BJ (cell line): ENCODE results near the gene SLC1A5. TPM values are rescaled to one million over a fixed set of nuclear protein-coding genes. Genes with fewer than 3 reads are reported as not detected.
A peak's percentile ranks its signal among the peaks of the same experiment; 100 is the strongest.

Experiments
- CTCF ChIA-PET: fragments of 350-600 bp; formaldehyde crosslinking; extraction: SDS; loops from one replicate; lab custom pipeline; 2021; ENCODE audit warnings: antibody characterized with exemption, inconsistent platforms; lab: Yijun Ruan, JAX
- POLR2A ChIA-PET: fragments of 300-600 bp; sonication (Branson Sonifier 250); formaldehyde crosslinking; extraction: SDS; loops from one replicate; lab custom pipeline; 2021; ENCODE audit warnings: antibody characterized with exemption; lab: Charles Lee
- DNase-seq: peaks from one replicate; pipeline ENCODE4 v3.0.0-alpha.2; 2011; ENCODE audit warnings: low read depth
- H3K27me3 ChIP-seq: 2 replicates; pipeline ENCODE4 v1.6.0; 2011; ENCODE audit warnings: low read length; ENCODE audit not compliant: control insufficient read depth, insufficient read depth
- H3K36me3 ChIP-seq: 2 replicates; pipeline ENCODE4 v1.5.1; 2011; ENCODE audit warnings: low read length; ENCODE audit not compliant: control insufficient read depth, insufficient read depth
- H3K4me3 ChIP-seq: 2 replicates; pipeline ENCODE4 v1.5.1; 2011; ENCODE audit warnings: low read depth, mild to moderate bottlenecking, control low read depth, low read length
- polyA plus RNA-seq: library from polyadenylated mRNA; depleted of rRNA; stranded (reverse); fragments of >200 nt; gene quantifications from 2 replicates; pipeline ENCODE4 v1.2.3, GENCODE V29; 2011
- TF ChIP-seq, protein P1 (sequence below): IDR thresholded peaks from 2 replicates; pipeline ENCODE4 v1.5.1; 2011; ENCODE audit warnings: low read depth, mild to moderate bottlenecking, control low read depth, inconsistent platforms, low read length, moderate library complexity; ENCODE audit not compliant: insufficient read depth

SLC1A5 gene
- polyA plus RNA-seq, 1 experiment = 506 TPM

DNA sequence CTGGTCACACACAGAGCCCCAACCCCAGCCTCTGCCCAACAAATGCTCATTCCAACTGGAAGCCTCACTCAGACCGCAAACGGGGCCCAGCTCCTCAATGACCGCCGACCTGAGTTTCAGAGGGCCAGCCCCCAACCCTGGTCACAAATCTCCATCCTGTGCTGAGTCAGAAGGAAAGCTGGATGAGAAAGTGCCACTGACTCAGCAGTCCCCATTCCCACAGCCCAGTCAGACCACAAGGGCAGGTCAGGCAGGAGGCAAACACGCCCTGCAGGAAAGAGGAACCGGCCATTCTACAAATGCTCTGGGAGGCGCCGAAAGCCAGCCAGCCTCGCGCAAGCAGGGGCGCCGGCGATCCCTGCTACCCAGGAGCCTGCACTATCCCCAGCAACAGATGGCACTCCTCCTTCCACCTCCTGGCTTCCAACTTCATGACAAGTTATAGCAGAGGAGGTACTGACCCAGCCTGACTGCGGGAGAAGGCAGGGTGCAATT lies 57.3 kb downstream of the SLC1A5 start:
- Histone ChIP-seq H3K27me3 (no peaks in the 10 kb centered on the region), H3K4me3 (no peak overlapping the region), H3K36me3 (peaks cover 59% of the 10 kb centered on the region)
- DNase-seq = peak; percentile 50
- ChIA-PET CTCF (interaction anchor here (1.0 to 6.3 kb wide), 5 partner anchors 10 to 27 kb away, joined by 3 to 77 read pairs (median 27); partner anchors contain the start of gene FKRP), POLR2A (no interaction called here)
- TF ChIP-seq, protein P1, sequence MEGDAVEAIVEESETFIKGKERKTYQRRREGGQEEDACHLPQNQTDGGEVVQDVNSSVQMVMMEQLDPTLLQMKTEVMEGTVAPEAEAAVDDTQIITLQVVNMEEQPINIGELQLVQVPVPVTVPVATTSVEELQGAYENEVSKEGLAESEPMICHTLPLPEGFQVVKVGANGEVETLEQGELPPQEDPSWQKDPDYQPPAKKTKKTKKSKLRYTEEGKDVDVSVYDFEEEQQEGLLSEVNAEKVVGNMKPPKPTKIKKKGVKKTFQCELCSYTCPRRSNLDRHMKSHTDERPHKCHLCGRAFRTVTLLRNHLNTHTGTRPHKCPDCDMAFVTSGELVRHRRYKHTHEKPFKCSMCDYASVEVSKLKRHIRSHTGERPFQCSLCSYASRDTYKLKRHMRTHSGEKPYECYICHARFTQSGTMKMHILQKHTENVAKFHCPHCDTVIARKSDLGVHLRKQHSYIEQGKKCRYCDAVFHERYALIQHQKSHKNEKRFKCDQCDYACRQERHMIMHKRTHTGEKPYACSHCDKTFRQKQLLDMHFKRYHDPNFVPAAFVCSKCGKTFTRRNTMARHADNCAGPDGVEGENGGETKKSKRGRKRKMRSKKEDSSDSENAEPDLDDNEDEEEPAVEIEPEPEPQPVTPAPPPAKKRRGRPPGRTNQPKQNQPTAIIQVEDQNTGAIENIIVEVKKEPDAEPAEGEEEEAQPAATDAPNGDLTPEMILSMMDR = no peak

DNA sequence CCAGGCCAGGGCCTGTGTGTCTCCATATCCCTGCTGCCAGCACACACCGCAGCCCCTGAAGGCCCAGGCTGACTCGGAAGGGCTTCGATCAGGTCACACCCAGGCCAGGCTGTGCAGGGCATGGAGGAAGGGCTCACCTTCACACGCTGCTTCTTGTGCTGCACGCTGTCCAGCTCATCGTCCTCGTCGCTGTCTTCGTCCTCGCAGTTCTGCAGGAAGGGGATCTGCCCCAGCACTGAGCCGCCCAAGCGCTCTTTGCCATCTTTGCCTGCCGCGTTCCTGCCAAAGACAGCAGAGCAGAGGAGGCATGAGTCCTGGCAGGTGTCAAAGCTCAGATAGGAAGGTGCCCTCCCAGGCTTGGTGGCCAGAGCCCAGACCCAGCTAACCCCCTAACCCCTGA lies 57.8 kb downstream of the SLC1A5 start:
- CTCF ChIA-PET = interaction anchor here (1.3 to 6.3 kb wide), 4 partner anchors 11 to 26 kb away, joined by 4 to 77 read pairs (median 32); partner anchors contain the start of gene FKRP
- H3K4me3 ChIP-seq = no peak overlapping the region
- POLR2A ChIA-PET = interaction anchor here (0.6 kb wide), 1 partner anchor 544 kb away, joined by 3 read pairs; the partner anchor contains the start of gene INAFM1
- H3K27me3 ChIP-seq = no peaks in the 10 kb centered on the region
- H3K36me3 ChIP-seq = peaks cover 64% of the 10 kb centered on the region
- no peak for DNase-seq
- TF ChIP-seq, protein P1 = no peak

DNA sequence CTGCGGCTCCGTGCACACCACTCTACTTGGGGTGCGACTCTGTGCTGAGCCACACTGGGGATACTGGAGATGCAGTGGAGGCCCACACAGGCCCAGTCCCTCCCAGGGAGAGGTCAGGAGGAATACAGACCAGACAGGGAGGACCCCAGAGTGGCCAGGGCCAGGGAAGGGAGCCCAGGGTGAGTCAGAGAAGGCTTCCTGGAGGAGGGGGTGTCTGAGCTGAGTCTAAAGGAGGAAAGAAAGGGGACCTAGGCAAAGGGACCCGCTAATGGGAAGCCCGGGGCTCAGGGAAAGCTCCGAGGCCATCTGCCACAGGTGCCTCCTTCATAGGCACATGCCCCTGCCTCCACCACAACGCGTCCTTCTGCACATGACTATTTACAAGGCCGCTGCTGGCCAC lies 58.2 kb downstream of the SLC1A5 start:
- TF ChIP-seq, protein P1 = no peak
- ChIA-PET POLR2A (interaction anchor here (0.6 kb wide), 1 partner anchor 545 kb away, joined by 3 read pairs; the partner anchor contains the start of gene INAFM1), CTCF (interaction anchor here (1.3 to 6.3 kb wide), 4 partner anchors 10 to 26 kb away, joined by 4 to 77 read pairs (median 32); partner anchors contain the start of gene FKRP)
- Histone ChIP-seq H3K36me3 (peaks cover 68% of the 10 kb centered on the region), H3K27me3 (no peaks in the 10 kb centered on the region), H3K4me3 (no peak overlapping the region)
- no peak for DNase-seq

DNA sequence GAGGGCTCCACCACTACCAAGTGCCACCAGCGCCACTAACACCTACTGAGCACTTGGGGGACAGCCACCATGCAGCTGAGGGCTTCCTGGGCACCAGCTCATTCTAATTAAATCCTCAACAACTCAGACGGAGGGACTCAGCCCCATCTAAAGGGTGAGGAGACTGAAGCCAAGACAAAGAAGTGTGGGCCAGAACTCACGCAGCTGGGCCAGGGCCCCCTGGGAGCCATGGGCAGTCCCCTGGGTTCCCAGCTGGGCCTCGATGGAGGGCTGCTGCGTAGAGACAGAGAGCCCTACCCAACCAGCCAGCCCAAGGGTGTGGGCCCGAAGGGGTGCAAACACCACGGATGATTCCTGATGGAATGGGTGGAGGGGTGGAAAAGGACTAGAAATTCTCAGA lies 58.7 kb downstream of the SLC1A5 start:
- no peaks in the 10 kb centered on the region for H3K27me3 ChIP-seq
- H3K4me3 ChIP-seq = no peak overlapping the region
- no peak for DNase-seq
- CTCF ChIA-PET = interaction anchor here (0.6 to 6.3 kb wide), 13 partner anchors 10 to 136 kb away, joined by 3 to 77 read pairs (median 6); partner anchors contain the start of gene FKRP
- TF ChIP-seq, protein P1 = no peak
- POLR2A ChIA-PET = no interaction called here
- peaks cover 70% of the 10 kb centered on the region for H3K36me3 ChIP-seq

DNA sequence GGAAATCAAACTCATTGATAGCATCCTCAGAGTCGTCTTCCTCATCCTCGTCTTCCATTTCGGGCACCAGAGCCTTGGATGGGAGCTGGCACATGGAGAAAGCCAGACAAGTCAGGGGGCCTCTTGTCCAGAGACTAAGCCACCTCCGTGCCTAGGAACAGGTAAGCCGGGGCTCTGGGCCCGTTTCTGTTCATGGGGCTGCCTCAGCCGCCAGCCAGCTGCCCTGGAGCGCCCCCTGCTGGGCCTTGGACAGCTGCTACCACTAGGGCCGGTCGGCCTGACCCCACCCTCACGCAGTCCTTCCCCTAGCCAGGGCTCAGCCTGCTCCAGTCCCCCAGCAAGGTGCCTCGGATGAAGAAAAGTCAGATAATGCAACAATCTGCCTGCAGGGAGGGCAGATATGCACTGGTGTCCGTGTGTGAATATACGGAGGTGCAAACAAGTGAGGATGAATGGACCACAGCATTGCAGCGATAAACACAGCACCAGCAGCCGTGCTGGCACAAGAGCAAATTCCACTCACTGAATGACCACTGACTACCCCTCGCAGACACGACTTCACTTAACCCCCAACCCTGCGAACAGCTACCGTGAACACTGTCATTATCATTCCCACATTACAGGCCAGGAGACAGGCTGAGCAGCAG lies 59.6 kb downstream of the SLC1A5 start:
- H3K36me3 ChIP-seq = peaks cover 72% of the 10 kb centered on the region
- POLR2A ChIA-PET = no interaction called here

More for the DNA sequence above, 59.6 kb downstream of the SLC1A5 start:
- TF ChIP-seq, protein P1 = peak; percentile 95
- H3K27me3 ChIP-seq = no peaks in the 10 kb centered on the region
- DNase-seq = no peak
- no peak overlapping the region for H3K4me3 ChIP-seq
- CTCF ChIA-PET = interaction anchor here (0.6 to 6.3 kb wide), 21 partner anchors 9 to 135 kb away, joined by 3 to 77 read pairs (median 4); partner anchors contain the start of genes CALM3, DACT3 and FKRP
